GM21825 (cell line): ENCODE results near the gene DNAAF5.
"Not testable (repeated sequence)": the region's sequence is repeated elsewhere in the genome, so short reads cannot be mapped to it uniquely, and the experiment has no call there.

ENCODE experiments used
- ATAC-seq: cut with Tn5 transposase; IDR thresholded peaks from one replicate; pipeline ENCODE4 v1.9.1; 2021; ENCODE audit warnings: mild to moderate bottlenecking, moderate library complexity; ENCODE audit not compliant: unreplicated experiment

The DNAAF5 gene

DNA sequence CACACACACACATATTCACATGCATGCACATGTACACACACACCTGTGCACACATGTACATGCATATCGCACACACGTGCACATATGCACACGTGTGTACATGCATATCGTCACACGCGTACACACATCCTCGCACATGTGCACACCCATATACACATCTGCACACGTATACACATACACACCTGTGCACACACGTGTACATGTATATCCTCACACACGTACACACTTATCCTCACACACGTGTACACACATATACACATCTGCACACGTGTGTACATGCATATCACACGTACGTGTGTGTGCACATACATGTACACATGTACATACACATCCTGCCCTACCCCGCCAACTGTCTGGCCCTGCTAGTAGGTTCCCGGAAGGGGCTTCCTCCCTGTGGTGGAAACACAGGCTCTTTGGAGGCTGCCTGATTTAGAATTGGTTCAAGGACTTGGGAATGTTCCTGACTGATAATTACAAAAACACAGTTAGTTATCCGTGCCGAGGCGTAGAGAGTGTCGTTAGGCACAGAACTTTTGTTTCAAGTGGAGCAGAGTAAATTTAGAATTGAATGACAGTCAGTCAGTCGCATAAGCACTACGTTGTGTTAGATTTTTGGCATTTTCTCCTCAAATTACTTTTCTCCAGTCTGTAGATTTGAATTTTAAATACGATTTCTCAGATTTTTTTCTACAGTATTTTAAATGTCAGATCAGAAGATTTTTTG, 19.1 kb downstream of the DNAAF5 start:
- ATAC-seq = no peak

DNA sequence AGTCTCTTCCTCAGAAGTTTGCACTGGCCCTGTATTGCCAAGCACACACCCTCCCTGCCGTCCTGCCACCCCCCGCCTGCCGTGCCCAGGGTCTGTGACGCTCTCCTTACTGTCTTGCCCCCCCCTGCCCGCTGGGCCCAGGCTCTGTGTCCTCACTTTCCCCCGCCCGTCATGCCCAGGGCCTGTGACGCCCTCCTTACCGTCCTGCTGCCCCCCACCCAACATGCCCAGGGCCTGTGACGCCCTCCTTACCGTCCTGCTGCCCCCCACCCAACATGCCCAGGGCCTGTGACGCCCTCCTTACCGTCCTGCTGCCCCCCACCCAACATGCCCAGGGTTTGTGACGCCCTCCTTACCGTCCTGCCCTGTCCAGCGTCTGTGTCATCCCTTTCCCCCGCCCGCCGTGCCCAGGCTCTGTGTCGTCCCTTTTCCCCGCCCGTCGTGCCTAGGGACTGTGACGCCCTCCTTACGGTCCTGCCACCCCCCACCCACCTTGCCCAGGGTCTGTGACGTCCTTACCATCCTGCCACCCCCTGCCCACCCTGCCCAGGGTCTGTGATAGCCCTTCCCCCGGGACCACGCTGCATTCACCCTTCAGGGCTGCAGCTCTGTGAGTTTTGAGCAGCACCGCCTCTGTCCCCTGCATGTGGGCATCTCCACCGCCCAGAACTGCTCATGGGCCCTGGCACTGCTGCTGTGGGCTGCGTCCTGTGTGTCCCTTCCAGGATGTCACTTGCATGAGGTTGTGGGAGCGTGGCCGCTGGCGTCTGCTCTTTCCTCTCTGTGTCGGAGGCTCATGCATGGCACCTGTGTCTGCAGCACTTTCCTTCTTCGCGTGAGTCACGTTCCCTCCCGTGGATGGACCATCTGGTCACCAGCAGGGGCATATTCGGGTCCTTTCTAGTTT, 19.9 kb downstream of the DNAAF5 start:
- ATAC-seq = no peak

DNA sequence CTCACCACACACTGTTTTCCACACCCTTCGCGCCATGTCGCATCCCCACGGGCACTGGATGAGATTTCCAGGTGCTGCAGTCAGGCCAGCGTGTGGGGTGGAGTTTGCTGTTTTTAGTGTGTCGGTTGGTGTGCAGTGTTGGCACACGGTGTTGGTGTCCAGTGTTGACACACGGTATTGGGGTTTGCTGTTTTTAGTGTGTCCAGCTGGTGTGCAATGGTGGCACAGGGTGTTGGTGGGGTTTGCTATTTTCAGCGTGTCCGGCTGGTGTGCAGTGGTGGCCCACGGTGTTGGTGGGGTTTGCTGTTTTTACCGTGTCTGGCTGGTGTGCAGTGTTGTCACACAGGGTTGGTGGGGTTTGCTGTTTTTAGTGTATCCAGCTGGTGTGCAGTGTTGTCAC, 20.7 kb downstream of the DNAAF5 start:
- no peak for ATAC-seq

DNA sequence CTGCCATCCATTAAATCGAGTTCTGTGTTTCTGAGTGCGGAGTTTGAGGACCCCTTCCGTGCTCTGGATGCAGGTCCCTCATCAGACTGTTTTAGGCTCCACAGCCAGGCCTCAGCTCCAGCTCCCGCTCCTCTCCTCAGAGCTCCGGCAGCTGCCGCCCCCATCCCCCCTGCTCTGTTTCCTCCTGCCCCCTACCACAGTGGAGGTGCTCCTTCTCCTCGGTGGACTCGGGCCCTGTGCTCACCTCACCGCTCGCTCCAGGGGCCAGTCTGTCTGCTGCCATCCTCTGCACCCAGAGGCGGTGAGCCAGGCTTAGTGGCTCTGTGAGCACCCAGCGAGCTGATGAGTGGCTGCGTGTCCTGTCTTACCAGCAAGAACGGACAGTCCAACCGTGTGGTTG, 21.9 kb downstream of the DNAAF5 start:
- ATAC-seq = no peak

DNA sequence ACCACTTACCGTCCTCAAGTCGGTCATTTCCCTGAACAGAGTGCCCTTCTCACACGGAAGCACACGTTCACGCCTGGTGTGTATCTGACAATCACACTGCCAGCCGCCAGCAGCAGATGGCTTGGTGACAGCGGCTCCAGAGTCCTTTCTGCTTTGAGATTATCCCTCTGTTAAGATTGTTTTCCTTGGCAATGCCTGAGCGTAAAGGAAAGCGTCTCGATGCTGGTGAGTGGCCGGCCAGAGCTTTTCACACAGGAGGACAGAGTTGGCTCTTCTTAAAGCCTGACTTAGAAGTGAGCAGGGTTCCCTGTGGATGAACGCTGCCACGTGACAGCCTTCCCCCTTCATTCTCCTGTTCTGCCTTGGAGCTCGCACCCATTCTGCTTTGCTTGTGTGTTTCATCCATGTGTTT, 22.6 kb downstream of the DNAAF5 start:
- no peak for ATAC-seq

DNA sequence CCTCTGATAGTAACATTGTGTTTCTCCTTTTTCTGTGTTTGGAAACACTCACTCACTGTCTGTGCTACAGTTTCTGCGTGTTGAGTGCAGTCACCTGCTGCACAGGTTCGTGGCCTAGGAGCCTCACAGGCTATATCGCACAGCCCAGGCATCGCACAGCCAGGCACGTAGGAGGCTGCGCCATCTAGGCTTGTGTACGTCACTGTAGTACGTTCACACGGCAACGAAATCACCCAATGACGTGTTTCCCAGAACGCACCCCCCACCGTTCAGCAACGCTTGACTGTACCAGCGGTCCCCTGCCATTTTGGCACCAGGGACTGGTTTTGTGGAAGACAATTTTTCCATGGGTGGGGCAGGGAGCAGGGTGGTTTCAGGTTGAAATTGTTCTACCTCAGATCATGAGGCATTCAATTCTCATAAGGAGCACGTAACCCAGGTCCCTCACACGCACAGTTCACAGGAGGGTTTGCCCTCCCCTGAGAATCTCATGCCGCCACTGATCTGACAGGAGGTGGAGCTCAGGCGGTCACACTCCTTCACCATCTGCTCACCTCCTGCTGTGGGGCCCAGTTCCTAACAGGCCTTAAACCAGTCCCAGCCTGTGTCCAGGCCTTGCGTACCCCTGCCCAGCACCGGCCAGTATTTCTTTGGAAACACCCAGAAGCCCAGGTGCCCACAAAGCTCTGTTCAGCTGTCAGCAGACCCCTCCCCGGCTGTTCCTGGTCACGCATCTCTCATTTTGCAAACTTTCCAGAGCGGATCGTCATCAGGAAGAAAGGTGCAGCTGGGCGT, 23.8 kb downstream of the DNAAF5 start:
- ATAC-seq = no peak

DNA sequence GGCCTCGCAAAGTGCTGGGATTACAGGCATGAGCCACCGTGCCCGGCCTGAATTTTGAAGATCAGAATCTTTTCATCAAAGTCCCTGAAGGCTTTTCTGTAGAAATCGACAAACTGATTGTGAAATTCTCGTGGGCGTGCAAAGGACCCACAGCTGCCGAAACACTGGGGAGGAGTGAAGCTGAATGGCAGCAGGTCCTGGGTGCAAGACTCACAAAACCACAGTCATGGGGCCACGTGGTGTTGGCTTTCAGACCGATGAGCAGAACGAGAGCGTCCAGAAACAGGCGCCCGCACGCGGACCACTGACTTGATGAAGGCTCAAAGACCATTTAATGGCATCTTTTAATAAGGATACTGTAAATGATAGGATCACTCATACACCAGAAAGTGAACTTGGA, 25.3 kb downstream of the DNAAF5 start:
- ATAC-seq = no peak

DNA sequence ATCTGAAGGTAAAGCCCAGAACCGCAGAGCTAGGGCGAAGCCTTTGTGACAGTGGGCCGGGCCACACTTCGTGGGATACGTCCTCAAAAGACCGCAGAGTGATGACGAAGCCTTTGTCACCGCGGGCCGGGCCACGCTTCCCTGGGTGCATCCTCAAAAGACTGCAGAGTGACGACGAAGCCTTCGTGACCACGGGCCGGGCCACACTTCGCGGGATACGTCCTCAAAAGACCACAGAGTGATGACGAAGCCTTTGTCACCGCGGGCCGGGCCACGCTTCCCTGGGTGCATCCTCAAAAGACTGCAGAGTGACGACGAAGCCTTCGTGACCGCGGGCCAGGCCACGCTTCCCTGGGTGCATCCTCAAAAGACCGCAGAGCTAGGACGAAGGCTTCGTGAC, 25.8 kb downstream of the DNAAF5 start:
- ATAC-seq = not testable (repeated sequence)

DNA sequence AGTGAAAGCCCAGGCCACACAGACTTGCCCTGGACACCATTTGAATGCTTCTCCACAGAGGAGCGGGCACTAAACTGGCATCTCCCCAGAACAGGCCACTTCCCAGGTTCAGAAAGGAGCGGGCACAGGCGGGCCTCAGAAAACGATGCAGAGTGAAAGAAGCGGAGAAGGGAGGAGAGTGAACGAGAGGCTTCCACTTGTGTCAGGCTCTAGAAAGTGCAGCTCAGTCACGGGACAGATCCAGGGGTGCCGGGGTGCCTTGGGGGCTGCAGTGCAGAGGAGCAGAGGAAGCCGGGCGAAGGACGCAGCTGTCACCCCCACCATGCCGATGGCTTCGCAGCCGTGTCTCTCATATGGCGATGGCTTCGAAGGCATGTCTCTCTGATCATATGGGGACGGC, 26.7 kb downstream of the DNAAF5 start:
- no peak for ATAC-seq

DNA sequence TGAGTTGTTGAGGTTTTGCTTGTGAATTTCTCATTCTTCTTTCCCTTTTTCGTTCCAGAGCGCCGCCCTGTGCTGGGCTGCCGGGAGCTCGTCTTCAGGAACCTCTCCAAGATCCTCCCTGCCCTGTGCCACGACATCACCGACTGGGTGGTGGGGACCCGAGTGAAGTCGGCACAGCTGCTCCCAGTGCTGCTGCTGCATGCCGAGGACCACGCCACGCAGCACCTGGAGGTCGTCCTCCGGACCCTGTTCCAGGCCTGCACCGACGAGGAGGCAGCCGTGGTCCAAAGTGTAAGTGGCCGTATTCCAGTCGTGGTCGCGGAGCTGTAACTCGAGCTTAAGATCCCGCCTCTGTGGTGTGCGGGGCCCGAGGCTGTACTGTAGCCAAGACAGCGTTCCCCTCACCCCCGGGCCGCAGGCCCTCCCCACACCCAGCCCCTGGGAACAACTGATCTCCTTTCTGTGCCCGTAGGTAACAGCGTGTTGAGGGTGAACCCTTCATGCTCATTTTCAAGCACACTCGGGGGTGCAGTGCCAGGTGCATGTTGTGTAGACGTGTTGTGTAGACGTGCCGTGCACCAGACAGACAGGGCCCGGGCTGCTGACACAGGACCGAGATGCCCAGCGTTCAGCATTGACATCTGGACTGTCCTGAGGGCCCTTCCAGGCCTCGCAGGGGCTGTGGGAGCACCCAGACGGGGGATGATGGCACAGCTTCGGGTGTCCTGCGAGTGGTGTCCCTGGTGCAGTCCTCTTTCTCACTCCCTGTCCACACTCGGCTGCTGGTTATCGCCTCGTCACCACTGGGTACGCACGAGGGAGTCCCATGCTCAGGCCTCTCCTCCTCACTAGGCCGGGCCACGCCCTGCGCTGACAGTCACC, 28.3 kb downstream of the DNAAF5 start:
- ATAC-seq = no peak

DNA sequence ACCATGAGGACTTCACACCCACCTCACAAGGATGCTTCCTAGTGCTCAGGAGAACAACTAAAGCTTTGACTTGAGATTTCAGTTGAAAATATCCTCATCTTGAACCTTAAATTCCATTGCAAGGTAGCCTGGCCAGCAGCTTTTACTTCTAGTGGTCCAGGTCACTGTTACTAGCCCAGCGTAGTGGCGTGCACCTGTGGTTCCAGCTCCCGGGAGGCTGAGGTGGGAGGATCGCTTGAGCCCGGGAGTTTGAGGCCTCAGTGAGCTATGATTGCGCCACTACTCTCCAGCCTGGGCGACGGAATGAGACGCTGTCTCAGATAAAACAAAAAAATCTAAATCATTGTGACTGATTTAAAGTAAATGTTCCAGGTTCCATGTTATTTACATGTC, 28.9 kb downstream of the DNAAF5 start:
- ATAC-seq = no peak

DNA sequence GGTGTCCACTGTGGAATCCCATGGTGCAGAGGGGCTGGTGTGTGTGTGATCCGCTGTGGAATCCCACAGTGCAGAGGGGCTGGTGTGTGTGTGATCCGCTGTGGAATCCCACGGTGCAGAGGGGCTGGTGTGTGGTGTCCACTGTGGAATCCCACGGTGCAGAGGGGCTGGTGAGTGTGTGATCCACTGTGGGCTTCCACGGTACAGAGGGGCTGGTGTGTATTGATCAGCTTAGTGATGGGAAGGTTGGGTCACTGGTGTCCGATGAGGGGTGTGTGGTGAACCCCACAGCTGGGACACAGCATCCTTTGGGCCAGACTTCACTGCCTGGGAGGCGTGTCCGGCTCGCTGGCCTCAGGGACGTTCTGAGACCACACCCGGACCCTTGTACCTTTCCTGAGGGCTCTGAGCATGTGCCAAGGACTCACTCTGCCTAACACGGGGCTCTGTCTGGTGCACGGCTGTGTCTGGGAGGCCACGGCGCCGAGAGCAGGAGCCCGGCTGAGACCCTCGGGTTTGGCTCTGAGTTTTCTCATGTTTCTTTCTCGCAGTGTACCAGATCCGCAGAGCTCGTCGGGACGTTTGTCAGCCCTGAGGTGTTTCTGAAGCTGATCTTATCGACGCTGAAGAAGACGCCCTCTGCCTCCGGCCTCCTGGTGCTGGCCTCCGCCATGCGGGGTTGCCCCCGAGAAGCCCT, 29.9 kb downstream of the DNAAF5 start:
- no peak for ATAC-seq

DNA sequence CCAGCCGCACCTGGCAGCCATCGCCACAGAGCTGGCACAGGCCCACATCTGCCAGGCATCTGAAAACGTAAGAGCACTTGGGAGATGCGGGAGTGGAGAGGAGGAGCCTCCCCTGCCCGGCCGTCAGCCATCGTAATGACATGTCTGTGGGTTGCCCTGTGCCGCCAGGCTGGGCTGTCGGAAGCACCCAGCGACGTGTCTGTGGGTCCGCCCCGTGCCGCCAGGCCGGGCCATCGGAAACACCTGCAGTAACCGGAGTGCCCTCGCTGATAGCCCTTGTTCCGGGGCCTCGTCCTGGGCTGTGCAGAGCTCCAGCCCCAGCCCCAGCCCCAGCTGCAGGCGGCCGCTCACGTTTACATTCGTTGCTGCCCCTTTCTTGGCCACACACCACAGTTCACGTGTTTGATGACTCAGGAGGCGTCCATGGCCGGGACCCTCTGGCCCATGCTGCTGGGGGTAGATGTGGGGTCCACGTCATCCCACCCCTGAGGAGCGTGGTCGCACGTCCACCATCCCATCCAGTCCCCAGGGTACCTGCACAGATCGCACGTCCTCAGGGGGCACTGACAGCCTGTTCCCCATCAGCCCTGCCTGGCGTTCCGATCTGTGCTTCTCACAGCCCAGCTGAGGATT, 30.5 kb downstream of the DNAAF5 start:
- ATAC-seq = no peak

DNA sequence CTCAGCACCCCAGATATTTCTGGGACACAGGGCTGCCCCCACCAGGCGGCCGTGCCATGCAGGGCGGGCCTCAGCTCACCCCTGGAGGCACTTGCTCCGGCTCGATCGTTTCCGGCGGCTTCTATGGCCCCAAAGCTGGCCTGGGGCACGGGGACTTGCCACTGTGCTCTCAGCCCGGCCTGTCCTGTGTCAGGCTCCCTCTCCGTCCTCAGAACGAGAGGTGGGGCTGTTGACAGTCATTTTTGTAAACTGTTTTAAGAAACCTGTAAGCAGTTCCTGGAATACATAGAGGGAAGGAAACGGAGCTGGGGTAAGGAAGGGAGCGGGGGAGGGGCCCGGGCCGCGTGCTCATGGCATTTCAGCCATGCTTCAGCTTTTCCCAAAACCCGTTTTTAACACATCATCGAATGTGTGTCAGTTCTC, 31.3 kb downstream of the DNAAF5 start:
- no peak for ATAC-seq

DNA sequence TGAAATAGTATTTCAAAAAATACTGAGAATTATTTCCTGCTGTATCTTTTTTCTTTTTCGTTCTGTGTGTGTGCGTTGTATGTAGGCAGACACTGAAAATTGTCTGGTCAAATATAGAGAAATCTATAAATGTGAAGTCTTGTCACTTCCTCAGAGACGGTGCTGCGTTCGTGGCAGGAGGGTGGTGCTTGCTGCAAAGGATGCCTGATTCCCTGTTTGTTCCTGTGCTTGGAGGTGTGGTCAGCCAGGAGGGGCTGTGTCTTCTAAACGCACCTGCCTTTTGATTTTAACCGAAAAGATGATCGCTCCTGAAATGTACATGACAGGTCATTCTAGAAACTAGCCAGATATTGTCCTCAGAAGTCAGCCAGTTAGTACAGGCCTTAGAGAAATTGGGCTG, 33.1 kb downstream of the DNAAF5 start:
- no peak for ATAC-seq

DNA sequence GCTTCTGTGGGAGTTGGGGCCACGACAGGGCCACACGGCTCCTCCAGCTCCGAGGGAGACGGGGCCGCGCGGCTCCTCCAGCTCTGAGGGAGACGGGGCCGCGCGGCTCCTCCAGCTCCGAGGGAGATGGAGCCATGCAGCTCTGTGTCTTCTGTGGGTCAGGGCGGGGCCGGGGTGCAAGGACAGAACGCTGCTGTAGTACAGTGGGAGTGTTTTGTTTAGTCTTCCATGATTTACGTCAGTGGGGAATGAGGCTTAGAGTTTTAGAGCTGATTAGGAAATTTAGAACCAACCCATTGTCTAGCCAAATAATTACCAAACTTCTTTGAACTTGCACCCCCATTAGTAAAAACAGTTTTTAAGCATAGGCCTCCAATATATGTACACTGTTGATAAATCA, 33.5 kb downstream of the DNAAF5 start:
- ATAC-seq = no peak

DNA sequence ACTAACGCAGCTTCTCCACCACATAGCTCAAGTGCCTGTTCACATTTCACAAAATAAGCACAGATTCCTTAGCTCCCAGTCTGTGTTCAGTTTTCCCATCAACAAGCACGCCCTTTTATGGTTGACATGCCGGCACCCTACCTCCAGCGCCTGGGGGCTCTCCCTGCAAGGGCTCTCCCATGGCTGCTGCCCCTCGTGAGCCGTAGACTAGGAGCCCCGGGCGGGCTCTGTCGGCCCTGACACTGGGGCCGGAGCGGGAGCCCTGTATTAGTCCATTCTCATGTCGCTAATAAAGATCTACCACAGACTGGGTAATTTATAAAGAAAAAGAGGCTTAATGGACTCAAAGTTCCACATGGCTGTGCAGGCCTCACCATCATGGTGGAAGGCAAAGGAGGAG, 34.6 kb downstream of the DNAAF5 start:
- no peak for ATAC-seq

DNA sequence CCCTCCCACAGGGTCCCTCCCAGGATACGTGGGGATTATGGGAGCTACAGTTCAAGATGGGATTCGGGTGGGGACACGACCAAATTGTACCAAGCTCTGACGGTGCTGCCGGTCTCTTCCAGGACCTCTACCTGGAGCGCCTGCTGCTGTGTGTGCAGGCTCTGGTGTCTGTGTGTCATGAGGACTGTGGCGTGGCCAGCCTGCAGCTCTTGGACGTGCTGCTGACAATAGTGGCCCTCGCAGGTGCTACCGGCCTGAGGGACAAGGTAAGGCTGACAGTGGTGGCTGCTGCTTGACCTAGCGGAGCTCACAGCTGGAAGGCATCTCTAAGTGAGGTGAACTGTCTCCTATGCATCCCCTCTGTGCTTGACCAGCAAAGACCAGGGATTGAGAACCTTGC, 35.1 kb downstream of the DNAAF5 start:
- no peak for ATAC-seq

DNA sequence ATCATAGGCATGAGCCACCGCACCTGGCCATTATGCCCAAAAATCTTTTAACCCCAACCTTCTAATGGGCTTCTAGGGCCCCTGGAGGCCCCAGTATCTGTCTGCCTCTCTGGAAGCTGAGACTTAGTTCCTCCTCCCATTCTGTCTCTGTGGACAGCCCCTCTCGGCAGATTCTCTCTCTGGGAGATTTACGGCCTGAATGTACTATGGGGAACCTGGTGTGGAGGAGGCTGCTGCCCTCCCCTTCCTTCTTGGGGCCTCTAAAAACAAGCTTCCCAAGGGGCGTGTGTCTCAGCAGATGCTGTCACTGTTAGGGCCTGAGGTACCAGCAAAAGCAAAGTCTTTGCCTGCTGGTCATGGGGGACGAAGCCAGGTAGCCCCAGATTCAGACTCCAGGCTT, 36.4 kb downstream of the DNAAF5 start:
- ATAC-seq = no peak
